Measurements from ENCODE around the gene KIAA1210.
"Not testable (repeated sequence)": the region's sequence is repeated elsewhere in the genome, so short reads cannot be mapped to it uniquely, and the experiment has no call there.

The KIAA1210 gene

DNA sequence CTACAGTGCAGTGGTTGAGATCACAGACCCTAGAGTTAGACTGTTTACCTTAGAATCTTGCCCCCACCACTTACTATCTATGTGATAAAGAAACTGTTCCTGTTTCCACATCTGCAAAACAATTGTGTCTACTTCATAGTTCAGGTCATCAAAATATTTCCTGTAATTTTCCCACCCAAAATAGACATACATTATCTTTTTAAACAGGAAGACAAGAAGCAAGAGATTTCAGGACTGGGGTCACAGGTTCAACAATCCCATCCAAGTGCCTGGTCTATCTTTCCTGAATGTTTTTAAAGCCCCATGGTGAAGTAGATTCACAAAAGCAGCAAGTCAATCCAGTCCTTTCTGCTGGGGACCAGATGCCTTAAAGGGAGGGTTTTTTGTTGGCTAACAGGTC, 96.6 kb downstream of the KIAA1210 start:
- no peak for DNase-seq

DNA sequence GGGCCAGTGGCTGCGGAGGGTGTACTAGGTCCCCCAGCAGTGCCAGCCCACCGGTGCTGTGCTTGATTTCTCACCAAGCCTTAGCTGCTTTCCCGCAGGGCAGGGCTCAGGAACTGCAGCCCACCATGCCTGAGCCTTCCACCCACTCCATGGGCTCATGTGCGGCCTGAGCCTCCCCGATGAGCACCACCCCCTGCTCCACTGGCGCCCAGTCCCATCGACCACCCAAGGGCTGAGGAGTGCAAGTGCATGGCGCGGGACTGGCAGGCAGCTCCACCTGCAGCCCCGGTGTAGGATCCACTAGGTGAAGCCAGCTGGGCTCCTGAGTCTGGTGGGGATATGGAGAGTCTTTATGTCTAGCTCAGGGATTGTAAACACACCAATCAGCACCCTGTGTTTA, 98.0 kb downstream of the KIAA1210 start:
- not testable (repeated sequence) for DNase-seq

DNA sequence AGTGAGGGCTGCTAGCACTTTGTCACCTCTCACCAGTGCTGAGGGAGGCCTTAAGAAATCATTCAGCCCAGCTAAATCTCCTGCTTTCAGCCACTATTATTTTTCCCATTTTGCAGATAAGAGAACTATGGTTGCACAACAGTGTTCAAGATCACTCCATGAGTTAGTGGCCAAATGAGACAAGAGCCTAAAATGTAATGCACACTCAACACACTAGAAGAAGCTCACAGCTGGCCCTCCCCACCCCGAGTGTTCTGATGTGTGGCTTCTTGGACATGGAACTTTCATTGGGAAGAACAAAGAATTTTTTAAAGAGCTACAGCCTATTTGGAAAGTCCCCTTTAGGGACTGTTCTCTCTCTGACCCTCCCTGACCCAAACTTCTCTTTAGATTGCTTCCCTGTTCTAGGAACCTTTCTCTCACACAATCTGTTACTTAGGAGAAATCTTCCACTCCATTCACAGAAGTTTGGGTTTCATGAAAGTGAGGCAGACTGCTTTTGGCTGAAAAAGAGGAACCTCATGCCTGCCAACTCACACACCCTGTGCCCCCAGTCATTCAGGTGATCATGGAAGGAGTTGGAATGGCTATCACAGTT, 98.8 kb downstream of the KIAA1210 start:
- DNase-seq: no peak
